ENCODE data around the gene AMBP. TPM values are rescaled to one million over a fixed set of nuclear protein-coding genes. Genes with fewer than 3 reads are reported as not detected.

Gene AMBP
- total and polyA plus RNA-seq, 4 donors: 3,440 to 6,678 (median 4,863) TPM

- Histone ChIP-seq H3K4me3 (ENCODE audit: low read depth in 1 of 3, low read length in 3 of 3) (peak overlapping the region; percentile 60 to 95 (median 85)), H3K9me3 (ENCODE audit: control insufficient read depth in 4 of 4, low read length in 3 of 4) (no peaks in the 10 kb centered on the region), H3K4me1 (ENCODE audit: control insufficient read depth in 4 of 4, insufficient read depth in 4 of 4, low read length in 3 of 4) (peaks cover 4 to 81% (median 70%) of the 10 kb centered on the region in 4 donors), H3K36me3 (ENCODE audit: control insufficient read depth in 4 of 4, insufficient read depth in 3 of 4, low read depth in 1 of 4, low read length in 3 of 4) (peaks cover 2 to 25% (median 18%) of the 10 kb centered on the region in 4 donors), H3K27ac (ENCODE audit: low read depth in 1 of 2, low read length in 2 of 2) (peak overlapping the region; percentile 60 to 68), H3K9ac (ENCODE audit: low read depth in 1 of 2, low read length in 2 of 2) (peak overlapping the region; percentile 83 to 87), H3K27me3 (ENCODE audit: control insufficient read depth in 4 of 4, insufficient read depth in 4 of 4, low read length in 3 of 4) (no peaks in the 10 kb centered on the region)
- no peak for TF ChIP-seq HNF4G (IDR thresholded peaks at IDR 0.05)
- TF ChIP-seq RXRA (IDR thresholded peaks at IDR 0.05): peak in 1 of 2 donors; percentile 8
- DNase-seq (ENCODE audit: low spot score): no peak
- 31% methylated on average over 7 of the region's 7 CpGs for WGBS
These were observed 800 bp downstream of the AMBP start for GRCh38 chr9:114077162-114077837.

GRCh38 chr9:114076237-114077161 lies 1.6 kb downstream of the AMBP start:
- Histone ChIP-seq H3K9me3 (ENCODE audit: control insufficient read depth in 4 of 4, low read length in 3 of 4) (no peaks in the 10 kb centered on the region), H3K9ac (ENCODE audit: low read depth in 1 of 2, low read length in 2 of 2) (peak overlapping the region; percentile 83 to 87), H3K4me3 (ENCODE audit: low read depth in 1 of 3, low read length in 3 of 3) (peak overlapping the region; percentile 60 to 95 (median 85)), H3K36me3 (ENCODE audit: control insufficient read depth in 4 of 4, insufficient read depth in 3 of 4, low read depth in 1 of 4, low read length in 3 of 4) (peaks cover 5 to 32% (median 24%) of the 10 kb centered on the region in 4 donors), H3K27me3 (ENCODE audit: control insufficient read depth in 4 of 4, insufficient read depth in 4 of 4, low read length in 3 of 4) (no peaks in the 10 kb centered on the region), H3K4me1 (ENCODE audit: control insufficient read depth in 4 of 4, insufficient read depth in 4 of 4, low read length in 3 of 4) (peaks cover 3 to 82% (median 72%) of the 10 kb centered on the region in 4 donors), H3K27ac (ENCODE audit: low read depth in 1 of 2, low read length in 2 of 2) (peak overlapping the region; percentile 60 to 68)
- 31% methylated on average over 14 of the region's 14 CpGs for WGBS
- DNase-seq (ENCODE audit: low spot score): no peak
- TF ChIP-seq FOXA2 (IDR thresholded peaks at IDR 0.05) (no peak), RAD21 (IDR thresholded peaks at IDR 0.05) (peak in 1 of 2 donors; percentile 21)

DNA sequence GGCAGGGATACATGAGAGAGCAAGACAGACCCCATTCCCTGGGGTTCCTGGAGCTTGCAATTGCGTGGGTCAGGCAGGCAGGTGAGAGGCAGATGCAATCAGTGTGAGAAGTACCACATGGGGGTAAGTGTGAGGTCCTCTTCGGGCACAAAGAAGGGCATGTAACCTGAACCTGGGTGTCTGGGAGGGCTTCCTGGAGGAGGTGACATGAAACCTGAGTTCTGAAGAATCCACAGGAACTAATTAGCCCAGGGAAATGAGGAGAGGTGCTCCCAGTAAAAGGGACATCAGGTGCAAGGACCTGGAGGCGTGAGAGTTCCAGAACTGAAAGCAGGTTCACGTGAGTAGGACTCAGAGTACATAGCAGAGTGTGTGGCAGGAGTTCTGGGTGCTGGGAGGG lies 2.5 kb downstream of the AMBP start:
- no peak for DNase-seq (ENCODE audit: low spot score)
- H3K4me1 ChIP-seq (ENCODE audit: control insufficient read depth in 4 of 4, insufficient read depth in 4 of 4, low read length in 3 of 4): peaks cover 4 to 83% (median 69%) of the 10 kb centered on the region in 4 donors

More for the DNA sequence above, 2.5 kb downstream of the AMBP start:
- Histone ChIP-seq H3K36me3 (ENCODE audit: control insufficient read depth in 4 of 4, insufficient read depth in 3 of 4, low read depth in 1 of 4, low read length in 3 of 4) (peaks cover 9 to 33% (median 30%) of the 10 kb centered on the region in 4 donors), H3K4me3 (ENCODE audit: low read depth in 1 of 3, low read length in 3 of 3) (peak overlapping the region; percentile 60 to 95 (median 85)), H3K9me3 (ENCODE audit: control insufficient read depth in 4 of 4, low read length in 3 of 4) (no peaks in the 10 kb centered on the region), H3K27me3 (ENCODE audit: control insufficient read depth in 4 of 4, insufficient read depth in 4 of 4, low read length in 3 of 4) (no peaks in the 10 kb centered on the region), H3K9ac (ENCODE audit: low read depth in 1 of 2, low read length in 2 of 2) (peak overlapping the region; percentile 4 to 50), H3K27ac (ENCODE audit: low read depth in 1 of 2, low read length in 2 of 2) (peak overlapping the region; percentile 16 to 60)
- WGBS: 27% methylated on average over 4 of the region's 4 CpGs
- no peak for TF ChIP-seq HNF4A (conservative IDR thresholded peaks at IDR 0.05)
- no peak for TF ChIP-seq GABPA (IDR thresholded peaks at IDR 0.05 in 1 of 2, conservative IDR thresholded peaks at IDR 0.05 in 1 of 2)
- no peak for TF ChIP-seq CTCF (IDR thresholded peaks at IDR 0.05; ENCODE audit: low read depth, low read length, missing input control)
